ENCODE data around the gene HAGH.
"Not testable (repeated sequence)": the region's sequence is repeated elsewhere in the genome, so short reads cannot be mapped to it uniquely, and the experiment has no call there.

The HAGH gene

DNA sequence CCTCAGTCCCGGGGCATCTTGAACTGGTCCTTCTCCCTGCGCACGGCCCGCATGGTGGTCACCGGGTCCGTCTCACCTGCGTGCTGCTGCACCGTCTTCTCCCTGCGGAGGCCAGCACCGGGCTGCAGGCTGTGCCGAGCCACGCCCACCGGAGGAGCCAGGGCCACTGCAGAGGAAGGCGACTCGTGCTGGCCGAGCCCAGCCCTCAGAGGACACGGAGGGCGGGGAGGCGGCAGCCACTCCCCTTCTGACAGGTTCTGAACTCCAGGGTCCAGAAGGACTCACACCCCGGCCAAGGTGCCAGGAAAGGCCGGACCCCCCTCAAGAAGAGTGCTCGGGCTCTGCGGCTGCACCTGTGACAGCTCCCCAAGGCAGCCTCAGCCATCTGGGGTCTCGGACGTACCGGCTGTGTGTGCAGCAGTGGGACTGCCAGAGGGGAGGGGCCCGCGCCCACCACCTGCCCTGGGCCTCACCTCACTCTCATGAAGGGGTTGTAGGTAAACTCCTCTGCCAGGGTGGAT is 17.3 kb downstream of the HAGH start:
- no peak for DNase-seq

DNA sequence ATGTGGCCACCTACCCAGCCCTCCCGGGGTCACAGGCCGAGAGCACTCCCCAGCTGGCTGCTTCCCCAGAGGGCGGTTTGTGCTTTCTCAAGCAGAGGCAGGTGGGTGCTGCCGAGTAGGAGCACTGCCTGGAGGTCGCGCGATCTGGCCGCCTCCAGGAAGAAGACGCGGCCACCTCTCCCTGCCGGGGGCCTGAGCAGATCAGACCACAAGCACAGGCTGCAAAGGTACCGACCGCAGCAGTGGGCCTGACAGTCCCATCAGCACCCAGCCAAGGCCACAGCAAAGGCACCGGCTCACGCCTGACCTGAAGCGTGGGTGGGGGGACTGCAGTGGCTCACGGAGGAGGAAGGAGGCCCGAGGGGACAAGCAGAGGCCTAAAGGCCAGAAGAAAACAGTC is 17.9 kb downstream of the HAGH start:
- no peak for DNase-seq

DNA sequence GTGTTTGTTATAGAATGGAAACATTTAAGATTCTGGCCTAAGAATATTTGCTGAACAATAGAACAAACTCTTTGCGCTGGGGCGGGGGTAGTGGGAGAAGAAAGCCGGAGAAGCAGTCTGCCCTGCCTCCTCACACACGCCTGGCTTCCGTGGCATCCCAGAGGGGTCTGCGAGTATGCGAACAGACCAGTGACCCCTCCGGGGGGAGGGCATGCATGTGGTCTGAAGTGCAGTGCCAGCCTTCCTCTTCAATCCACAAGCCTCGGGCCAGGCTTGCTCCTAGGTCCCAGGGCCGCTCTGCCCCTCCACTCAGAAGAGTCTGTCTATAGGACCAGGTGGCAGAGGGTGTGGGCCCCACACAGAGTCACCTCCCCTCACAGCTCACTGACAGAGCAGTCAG is 19.0 kb downstream of the HAGH start:
- no peak for DNase-seq

DNA sequence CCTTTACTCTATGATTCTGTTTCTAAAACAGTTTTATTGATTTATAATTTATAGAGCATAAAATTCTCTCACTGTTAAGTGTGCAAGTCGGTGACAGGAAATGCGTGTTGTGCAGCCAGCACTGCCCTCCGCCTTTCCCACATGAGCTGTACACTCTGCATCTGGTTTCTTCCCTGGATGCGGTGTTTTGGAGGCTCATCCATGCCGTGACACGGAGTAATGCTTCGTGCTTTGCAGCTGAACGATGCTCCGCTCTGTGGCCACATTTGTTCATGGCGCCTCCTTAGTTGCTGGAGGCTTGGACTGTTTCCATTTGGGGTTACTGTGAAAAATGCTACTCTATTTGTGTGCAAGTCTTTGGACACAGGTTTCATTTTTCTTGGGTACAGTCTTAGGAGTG is 25.9 kb downstream of the HAGH start:
- DNase-seq: no peak

DNA sequence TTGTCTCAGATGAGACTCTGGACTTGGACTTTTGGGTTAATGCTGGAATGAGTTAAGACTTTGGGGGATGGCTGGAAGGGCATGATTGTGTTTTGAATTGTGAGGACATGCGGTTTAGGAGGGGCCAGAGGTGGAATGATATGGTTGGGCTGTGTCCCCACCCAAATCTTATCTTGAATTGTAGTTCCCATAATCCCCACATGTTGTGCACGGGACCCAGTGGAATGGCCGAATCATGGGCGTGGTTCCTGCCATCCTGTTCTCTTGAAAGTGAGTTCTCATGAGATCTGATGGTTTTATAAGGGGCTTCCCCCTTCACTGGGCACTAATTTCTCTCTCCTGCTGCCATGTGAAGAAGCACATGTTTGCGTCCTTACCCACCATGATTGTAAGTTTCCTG is 27.4 kb downstream of the HAGH start:
- DNase-seq: not testable (repeated sequence)

DNA sequence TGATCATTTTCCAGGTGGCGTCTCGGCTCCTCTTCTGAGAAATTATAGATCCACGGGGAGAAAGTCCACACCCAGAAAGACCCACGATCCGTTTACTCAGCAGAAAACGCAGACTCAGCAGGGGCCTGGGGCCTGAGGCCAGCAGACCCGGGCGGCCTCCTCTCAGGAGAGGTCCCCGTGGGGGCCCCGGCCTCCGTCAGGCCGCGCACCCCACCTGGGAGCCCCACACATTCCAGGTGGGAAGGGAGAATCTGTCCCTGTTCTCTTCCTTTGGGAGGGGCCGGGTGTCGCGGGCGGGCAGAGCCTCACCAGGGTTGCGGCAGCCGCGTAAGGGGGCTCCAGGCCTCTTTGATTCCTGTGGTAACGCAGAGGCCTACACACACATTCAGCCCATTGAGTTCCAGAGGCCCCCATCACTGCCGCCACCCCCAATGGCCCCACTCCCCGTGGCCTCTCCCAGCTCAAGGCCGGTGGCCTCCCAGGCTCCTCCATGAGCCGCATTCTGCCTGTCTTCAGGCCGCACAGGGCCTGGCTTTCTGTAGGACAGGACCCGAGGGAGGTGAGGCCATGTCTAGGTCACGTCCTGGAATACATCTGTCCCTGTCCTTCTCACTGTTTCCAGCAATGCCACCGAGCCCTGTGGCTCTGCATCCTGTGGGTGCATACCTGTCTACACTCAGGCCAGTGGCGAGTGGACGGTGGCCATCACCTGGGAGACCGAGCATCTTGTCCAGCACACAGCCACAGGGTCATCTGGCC is 31.5 kb downstream of the HAGH start:
- DNase-seq: no peak

DNA sequence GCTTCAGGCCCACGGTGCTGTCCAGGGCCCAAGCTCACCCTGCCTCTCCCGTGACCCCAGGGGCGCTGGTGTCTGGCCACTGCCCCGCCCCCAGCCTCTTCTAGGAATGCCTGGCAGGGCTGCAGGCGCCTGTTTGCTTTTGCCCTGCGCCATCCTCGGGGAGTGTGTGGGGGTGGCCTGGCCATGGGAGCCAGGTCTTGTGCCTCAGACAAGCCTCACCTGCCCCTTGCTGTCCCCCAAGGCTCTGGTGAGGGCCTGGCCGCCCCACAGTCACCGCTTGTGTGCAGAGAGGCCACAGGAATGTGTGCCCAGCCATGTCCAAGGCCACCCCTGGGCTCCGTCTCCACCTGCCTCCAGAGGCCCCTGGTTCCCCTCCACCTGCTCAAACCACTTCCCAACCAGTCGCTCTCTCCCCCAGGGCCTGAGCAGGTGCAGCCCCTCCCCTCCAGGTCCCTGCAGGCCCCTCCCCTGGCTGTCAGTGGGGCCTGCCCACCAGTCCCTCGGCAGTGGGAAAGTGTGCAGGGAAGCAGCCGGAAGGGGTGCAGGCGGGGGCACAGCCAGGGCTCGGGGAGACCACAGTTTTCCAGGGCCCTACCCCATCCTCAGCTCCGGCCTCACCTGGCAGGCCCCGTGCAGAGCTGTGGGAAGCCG is 32.3 kb downstream of the HAGH start:
- no peak for DNase-seq

DNA sequence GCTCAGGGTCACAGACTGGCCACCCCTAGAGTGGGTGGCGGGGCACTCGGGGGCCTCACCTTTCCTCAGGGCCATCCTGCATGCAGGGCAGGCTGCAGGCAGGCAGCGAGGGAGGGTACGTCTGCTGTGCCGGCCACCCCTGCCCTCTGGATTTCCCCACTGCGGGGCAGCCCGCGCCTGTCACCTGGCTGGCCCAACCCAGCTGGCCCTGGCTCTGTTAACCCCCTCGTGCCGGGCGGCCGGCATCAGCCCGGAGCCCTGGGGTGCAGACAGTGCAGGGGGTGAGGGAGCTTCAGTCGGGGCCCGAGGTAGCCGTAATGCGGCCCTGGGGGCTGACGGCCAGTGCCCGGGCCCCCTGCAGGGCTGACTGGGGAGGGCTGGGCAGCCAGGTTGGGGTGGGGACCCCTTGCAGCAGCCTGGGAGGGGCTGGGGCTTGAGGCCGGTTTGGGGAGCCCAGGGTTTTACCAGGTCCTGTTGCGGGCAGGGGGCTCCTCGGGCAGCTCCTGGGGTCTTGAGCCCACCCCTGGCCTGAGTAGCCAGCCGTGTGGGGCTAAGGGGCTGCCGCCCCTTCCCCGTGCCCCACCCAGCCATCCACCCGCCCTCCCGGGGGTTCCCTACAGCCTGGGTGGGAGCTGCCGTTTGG is 32.9 kb downstream of the HAGH start, which contains the start of gene IGFALS:
TSS of gene IGFALS (minus strand) at position 128 of the 643 bp plus-strand sequence. CDS start at position 75, 53 bp downstream.
- DNase-seq: no peak

DNA sequence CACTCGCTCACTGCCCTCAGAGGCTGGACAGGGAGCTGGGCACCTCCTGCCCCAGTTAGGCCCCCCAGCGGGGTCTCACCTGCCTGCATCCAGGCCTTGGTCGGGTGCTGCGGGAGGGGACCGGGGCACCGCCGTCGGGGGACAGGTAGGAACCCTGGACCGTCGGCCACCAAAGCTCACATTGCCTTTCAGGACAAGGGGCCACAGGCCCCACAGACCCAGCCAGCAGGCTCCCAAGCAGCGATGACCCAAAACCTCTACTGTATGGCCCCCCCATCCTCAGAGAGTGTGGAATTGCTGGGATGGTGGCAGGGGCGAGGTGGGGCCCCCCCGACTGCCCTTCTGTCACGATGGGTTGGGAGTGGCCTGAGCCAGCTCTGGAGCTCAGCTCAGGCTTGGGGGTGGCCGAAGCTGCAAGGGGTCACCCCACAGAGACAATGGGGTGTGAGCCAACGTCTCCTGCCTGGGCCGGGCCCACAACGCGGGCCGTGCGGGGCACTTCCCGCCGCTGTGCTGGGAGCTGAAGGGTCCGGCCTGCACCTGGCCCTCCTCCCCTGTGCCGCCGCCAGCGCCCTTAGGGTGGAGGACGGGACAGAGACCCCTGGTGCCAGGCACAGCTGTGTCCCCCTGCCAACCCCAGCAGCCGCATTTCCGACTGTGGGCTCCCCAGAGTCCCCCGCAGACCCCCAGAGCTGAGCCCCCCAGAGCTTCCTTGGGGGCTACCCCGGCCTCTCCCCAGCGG is 33.6 kb downstream of the HAGH start:
- no peak for DNase-seq

DNA sequence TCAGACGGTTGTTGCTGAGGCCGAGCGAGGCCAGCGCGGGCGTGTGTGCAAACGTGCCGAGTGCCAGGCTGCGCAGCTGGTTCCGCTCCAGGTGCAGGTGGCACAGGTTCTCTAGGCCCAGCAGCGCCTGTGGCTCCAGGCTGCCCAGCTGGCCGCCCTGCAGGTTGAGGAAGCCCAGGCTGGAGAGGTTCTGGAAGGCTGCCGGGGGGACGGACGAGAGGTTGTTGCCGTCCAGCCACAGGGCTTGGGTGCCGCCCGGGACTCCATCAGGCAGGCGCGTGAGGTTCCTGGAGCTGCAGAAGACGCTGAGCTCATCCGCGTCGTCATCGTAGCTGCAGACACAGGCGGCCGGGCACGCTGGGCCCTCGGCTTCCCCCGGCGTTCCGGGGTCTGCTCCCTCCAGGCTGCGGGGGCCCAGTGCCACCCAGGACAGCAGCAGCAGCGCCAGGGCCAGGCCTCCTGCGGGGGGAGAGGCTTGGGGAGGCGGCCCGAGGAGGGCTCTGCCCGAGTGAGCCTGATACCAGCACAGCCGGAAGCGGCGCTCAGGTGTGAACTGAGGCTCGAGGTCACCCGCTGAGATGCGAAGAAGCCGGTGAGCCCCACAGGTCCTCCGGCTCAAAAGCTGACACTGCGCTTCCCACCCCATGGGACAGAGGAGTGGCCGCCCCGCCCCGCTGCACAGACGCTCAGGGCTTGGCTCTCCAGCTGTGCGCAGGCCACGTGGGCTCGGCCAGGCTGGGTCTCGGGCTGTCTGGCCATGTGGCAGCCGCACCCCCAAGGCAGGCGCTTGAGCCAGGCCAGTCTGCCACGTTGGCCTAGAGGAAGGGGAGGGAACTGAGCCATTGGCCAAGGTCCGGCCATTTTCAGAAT is 34.4 kb downstream of the HAGH start:
- DNase-seq: no peak

DNA sequence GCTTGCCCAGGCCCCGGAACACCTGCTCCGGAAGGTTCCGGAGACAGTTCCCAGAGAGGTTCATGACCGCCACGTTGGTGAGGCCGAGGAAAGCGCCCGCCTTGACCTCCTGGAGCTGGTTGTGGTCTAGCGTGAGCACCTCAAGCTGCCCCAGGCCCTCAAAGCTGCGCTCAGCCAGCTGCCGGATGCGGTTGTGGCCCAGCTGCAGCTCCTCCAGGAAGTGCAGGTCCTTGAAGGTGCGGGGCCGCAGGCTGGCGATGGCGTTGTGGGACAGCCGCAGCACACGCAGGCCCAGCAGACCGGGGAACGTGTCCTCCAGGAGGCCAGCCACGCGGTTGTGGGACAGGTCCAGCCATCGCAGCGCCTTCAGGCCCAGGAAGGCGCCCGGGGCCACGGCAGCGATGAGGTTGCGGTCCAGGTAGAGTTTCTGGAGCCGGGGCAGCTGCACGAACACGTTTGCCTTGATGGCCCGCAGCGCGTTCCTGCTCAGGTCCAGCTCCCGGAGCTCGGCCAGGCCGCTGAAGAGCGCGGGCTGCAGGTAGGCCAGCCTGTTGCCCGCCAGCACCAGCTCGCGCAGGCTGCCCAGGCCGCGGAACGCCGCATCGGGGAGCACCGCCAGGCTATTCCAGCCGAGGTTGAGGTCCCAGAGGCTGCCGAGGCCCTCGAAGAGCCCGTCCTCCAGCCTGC is 35.2 kb downstream of the HAGH start:
- DNase-seq: no peak

DNA sequence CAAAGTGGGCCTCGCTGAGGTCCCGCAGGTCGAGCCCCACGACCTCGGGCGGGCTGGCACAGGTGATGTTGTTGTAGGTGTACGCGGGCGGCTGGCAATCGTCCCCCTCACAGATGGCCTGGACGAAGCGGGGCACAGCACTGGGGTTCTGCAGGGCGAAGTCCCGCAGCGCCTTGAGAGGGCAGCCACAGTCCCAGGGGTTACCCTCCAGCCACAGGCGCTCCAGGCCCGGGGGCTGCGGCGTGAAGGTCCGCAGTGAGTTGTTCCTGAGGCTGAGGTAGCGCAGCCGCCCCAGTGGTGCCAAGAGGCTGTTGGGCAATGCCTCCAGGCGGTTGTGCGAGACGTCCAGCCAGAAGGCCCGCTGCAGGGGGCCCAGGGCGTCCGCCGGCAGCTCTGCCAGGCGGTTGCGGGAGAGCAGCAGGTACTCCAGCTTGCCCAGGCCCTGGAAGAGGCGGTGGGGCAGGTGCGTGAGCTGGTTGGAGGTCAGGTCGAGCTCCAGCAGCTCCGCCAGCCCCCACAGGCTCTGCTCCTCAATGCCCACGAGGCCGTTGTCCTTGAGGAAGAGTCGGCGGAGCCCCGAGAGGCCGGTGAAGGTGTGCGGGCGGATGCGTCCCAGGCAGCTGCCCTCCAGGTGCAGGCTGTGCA is 35.9 kb downstream of the HAGH start:
- DNase-seq: no peak

DNA sequence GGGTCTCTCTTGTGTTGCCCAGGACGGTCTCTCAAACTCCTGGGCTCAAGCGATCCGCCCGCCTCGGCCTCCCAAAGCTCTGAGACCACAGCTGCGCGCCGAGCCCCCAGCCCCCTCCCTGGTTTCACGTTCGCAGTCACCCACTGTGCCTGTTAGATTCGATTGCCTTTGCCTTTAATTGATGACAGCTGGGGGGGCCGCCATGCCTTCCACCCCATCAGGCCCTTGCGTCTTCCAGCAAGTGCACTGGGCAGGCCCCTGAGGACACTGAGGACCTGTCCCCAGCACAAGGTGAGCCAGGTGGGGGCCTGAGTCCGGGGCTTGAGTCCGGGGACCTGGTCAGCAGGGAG is 36.4 kb downstream of the HAGH start:
- DNase-seq: no peak

DNA sequence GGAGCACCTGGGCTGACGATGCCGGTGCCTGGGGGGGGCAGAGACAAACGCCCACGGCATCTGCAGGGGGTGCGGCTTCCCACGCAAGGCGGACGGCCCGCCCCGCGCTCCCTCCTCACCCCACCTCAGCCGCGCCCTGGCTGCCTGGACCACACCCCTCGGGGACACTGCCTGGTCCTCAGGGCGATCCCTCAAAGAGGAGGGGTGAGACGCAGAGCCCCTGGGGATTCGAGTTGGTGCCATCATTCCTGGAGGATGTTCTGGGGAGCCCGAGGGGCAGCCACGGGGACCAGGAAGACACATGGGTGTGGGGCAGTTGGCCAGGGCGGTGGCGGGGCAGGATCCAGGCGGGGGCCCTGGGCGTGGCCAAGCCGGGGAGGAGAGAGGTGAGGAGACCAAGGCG is 37.0 kb downstream of the HAGH start:
- no peak for DNase-seq

DNA sequence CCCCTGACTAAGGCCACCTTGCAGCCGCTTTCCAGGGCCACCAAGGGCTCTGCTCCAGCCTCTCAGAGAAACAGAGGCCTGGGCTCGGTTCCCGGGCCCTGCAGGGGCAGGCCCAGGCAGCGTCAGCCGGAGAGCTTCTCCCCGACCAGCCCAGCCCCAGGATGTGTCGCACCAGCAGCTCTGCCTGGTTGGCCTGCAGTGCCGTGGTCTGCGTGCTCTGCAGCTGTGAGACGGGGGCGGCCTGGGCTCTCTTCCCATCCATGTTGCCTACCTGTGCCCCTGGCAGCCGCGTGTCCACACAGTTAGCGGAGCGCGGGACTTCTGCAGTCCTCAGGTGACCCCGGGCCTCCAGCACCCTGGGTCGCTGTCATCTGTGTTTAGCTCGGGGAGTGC is 37.9 kb downstream of the HAGH start:
- DNase-seq: no peak

DNA sequence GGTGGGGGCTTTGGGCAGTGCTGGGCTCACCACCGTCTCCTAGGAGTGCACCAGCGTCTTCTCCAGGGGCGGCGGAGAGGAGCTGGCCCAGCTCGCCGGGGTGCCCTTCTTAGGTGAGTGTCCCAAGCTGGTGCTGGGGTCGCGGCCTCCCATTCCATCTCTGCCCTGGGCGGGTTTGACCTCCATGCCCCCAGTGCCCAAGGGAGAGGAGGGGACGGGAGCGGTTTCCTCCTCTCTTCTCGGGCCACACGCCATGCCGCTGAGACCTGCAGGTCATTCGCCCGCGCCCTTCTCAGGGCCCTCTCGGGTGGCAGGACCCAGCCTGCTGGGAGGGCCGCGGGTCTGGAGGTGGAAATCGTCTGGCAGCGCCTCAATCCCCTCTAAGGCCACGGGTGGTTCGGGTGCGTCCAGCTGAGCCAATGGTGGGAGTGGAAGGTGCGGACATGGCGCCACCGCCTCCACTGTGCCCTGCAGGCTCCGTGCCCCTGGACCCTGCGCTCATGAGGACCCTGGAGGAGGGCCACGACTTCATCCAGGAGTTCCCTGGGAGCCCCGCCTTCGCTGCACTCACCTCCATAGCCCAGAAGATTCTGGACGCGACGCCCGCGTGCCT is 38.4 kb downstream of the HAGH start:
- DNase-seq: no peak

DNA sequence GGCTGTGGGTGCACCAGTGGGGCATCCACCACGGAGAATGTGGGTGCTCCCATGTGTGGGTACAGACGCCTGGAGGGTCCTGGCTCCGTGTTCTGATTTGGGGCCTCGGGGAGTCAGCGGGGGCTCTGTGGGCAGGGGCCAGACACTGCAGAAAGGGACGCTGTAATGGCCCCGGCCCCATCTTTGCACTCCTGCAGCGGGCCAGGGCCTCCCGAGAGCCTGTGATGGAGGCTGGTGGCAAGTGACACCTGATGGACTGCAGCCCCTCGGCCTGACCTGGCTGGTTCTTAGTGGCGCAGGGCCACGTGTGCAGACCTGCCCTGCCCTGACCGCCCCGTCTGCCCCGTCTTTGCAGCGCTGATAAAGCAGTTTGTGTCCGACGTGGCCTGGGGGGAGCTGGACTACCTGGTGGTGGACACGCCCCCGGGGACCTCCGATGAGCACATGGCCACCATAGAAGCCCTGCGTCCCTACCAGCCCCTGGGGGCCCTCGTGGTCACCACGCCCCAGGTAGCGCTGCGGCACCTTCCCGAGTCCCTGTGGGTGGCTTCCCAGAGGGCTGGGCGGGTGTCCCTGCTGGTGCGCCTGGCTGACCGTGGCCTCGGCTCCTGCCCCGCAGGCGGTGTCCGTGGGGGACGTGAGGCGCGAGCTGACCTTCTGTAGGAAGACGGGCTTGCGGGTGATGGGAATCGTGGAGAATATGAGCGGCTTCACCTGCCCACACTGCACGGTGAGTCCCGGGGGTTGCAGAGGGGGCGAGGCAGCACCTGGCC is 39.1 kb downstream of the HAGH start:
- no peak for DNase-seq

DNA sequence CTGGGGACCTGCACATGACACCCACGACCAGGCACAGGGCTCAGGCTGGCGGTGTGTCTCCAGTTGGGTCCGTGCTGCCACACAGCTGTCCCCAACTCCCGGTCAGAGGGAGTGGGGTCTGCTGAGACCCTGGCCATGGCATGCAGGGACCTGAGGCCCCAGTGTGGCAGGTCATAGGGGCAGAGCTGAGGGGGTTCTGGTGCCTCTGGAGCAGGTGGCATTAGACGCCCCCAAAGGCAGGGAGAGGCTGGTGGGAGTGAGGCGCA is 39.6 kb downstream of the HAGH start:
- no peak for DNase-seq

DNA sequence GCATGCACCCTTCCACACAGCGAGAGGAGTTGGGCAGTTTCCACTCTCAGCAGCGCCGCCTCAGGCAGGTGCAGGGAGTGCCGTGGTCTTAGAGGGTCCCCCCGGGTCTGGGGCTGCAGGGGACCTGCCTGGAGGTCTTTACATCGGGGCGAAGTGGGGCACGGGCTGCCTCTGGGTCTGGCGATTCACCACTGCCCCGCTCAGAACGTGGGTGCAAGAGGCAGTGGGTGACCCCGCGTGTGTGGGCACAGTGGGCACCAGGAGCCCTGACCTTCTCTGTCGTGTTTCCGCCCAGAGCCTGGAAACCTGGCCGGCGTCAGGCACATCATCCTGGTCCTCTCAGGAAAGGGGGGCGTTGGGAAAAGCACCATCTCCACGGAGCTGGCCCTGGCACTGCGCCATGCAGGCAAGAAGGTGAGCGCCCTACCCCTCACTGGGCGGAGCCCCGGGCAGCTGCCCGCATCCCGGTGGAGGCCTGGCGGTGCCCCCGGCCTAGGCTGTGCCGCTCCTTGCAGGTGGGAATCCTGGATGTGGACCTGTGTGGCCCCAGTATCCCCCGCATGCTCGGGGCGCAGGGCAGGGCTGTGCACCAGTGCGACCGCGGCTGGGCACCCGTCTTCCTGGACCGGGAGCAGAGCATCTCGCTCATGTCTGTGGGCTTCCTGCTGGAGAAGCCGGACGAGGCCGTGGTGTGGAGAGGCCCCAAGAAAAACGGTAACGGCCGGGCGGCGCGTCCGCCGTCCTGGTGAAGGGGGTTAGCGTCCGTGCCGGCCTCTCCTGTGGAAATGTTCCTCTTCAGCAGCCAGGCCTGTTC is 40.2 kb downstream of the HAGH start:
- no peak for DNase-seq

Measured in stimulated activated CD4-positive, alpha-beta T cell treated with anti-CD3 and anti-CD28 coated beads, Interleukin-12 subunit alpha, Interleukin-12 subunit beta, amount 100 ng/mL, for 4 hours (primary cell).